Stimulated activated naive B cell treated with anti-CD40 and anti-IgM and Interleukin-4, amounts not matched to agents 10 μg/mL and 1 μg/mL and 100 μg/mL, for 72 hours (primary cell): ENCODE measurements around the gene CTNNBL1.
A peak's percentile ranks its signal among the peaks of the same experiment; 100 is the strongest.

Experiments used
- ATAC-seq, 2 donors: fragments of 150-1000 bp; cut with Tn5 transposase; replicated peaks; 2 replicates each; pipeline ENCODE4 v1.10.0; 2021; ENCODE audit warnings: moderate library complexity in 1 of 2
- DNase-seq: peaks from one replicate; pipeline ENCODE4 v3.0.0; 2021
- H3K27ac Mint-ChIP-seq: one replicate; pipeline ENCODE4 v1.8.0; 2022; ENCODE audit warnings: mild to moderate bottlenecking, mixed read lengths
- H3K27me3 Mint-ChIP-seq, 2 donors: one replicate each; pipeline ENCODE4 v1.8.0; 2022; ENCODE audit warnings: mixed read lengths in 2 of 2
- H3K36me3 Mint-ChIP-seq, 2 donors: one replicate each; pipeline ENCODE4 v1.8.0; 2022; ENCODE audit warnings: mixed read lengths in 2 of 2, mild to moderate bottlenecking in 1 of 2
- H3K4me1 Mint-ChIP-seq, 2 donors: one replicate each; pipeline ENCODE4 v1.8.0; 2022; ENCODE audit warnings: mixed read lengths in 2 of 2, mild to moderate bottlenecking in 1 of 2
- H3K4me3 Mint-ChIP-seq, 2 donors: one replicate each; pipeline ENCODE4 v1.8.0; 2022; ENCODE audit warnings: mild to moderate bottlenecking in 2 of 2, mixed read lengths in 2 of 2, moderate library complexity in 1 of 2
- H3K9me3 Mint-ChIP-seq, 2 donors: one replicate each; pipeline ENCODE4 v1.8.0; 2022; ENCODE audit warnings: mixed read lengths in 2 of 2, mild to moderate bottlenecking in 1 of 2

Gene CTNNBL1

GRCh38 chr20:37803438-37804307, 109.8 kb downstream of the CTNNBL1 start:
- DNase-seq (peak; percentile 43), ATAC-seq (peak; percentile 74 to 75)
- Mint-ChIP-seq H3K36me3 (peaks cover 44 to 59% of the 10 kb centered on the region in 2 donors), H3K4me3 (peak overlapping the region; percentile 70 to 71), H3K4me1 (peaks cover 63 to 72% of the 10 kb centered on the region in 2 donors), H3K27ac (peak overlapping the region; percentile 99), H3K9me3 (peaks cover 0 to 3% of the 10 kb centered on the region in 2 donors), H3K27me3 (no peaks in the 10 kb centered on the region)

DNA sequence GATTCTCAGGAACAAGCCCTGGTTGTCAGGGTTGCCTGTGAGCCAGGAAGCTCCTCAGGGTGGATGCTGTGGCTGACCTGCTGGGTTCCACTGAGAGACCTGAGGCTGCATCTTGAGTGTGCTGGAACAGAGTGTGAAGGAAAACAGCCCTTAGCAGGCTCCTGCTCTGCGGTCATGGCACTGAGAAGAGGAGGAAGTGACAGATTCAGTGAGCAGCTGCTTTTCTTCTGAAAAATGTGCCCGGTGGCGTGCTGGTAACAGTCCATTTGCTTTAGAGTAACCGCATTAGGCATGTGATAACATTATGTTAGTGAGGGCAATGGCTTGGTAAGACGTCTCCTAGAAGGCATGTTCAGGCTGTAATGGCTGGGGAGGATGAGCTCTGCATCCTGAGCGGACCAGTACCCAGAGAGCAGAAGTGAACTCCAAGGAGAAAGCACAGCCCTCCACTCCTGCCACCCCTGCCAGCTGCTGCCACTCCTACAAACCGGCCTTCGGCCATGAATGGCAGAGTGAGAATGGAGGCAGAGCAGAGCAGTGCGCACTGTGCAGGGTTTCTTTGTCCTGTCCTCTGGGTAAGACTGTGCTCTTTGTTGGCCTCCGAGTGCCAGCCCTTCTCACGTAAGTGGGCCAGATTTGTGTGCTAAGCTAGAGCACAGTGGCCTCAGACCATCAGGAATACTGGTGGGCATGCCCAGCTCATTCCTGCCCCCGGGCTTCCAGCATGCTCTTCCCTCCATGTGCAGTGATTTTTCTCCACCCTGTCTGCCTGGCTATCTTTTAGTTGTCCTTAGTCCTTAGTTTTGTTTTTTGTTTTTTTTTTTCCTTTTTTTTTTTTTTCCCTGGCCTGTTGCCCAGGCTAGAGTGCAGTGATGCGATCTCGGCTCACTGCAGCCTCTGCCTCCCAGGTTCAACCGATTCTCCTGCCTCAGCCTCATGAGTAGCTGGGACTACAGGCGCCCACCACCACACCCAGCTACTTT, 111.0 kb downstream of the CTNNBL1 start:
- Mint-ChIP-seq H3K9me3 (peaks cover 0 to 4% of the 10 kb centered on the region in 2 donors), H3K36me3 (peaks cover 52 to 68% of the 10 kb centered on the region in 2 donors), H3K27me3 (no peaks in the 10 kb centered on the region), H3K4me1 (peaks cover 69 to 80% of the 10 kb centered on the region in 2 donors), H3K4me3 (peak overlapping the region; percentile 70 to 71), H3K27ac (peak overlapping the region; percentile 99)
- DNase-seq, result peak; percentile 80
- ATAC-seq, result peak; percentile 87 to 91

DNA sequence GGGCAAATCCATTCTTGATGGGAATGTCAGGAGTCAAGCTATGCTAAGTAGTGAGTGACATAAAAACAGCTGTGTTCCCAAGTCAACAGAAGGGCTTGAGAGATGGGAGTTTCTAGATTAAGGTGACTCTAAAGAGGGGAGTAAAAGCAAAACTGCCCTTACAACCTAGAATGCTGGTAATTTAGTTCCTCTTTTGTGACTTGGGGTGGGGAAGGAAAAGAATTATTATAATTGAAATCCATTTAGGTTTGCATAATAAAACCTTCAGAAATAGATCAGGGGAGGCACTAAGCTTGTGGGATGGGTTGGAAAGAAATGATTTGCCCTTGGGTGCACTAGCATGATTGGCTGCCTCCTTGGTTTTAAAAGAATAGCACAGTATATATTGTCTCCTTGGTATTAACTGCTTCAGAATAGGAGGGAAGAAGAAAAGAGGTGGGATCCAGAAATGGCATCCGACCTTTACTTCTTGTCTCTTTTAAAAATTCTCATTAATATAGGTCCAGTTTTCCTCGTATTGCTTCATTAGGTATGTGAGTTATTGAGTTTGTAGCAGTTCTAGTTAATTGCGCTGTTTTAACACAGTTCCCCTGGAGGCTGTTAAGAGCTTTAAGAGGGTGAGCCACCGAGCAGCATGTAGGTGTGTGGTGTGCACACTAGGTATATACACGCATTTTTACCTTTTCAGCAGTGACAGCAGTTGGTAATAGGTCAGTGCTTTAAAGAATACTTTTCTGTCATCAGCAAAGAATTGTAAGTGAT, 113.8 kb downstream of the CTNNBL1 start:
- Mint-ChIP-seq H3K27ac (peak overlapping the region; percentile 99), H3K27me3 (no peaks in the 10 kb centered on the region), H3K36me3 (peaks cover 65 to 78% of the 10 kb centered on the region in 2 donors), H3K4me3 (no peak overlapping the region), H3K4me1 (peaks cover 61 to 79% of the 10 kb centered on the region in 2 donors), H3K9me3 (peaks cover 0 to 4% of the 10 kb centered on the region in 2 donors)
- DNase-seq (no peak), ATAC-seq (no peak)

- Mint-ChIP-seq H3K27me3 (no peaks in the 10 kb centered on the region), H3K4me3 (no peak overlapping the region), H3K9me3 (peaks cover 0 to 1% of the 10 kb centered on the region in 2 donors), H3K36me3 (peaks cover 59 to 74% of the 10 kb centered on the region in 2 donors), H3K4me1 (peaks cover 57 to 79% of the 10 kb centered on the region in 2 donors), H3K27ac (peak overlapping the region; percentile 10)
- DNase-seq (no peak), ATAC-seq (no peak)
Measured at GRCh38 chr20:37808233-37809070, 114.6 kb downstream of the CTNNBL1 start.

- DNase-seq (no peak), ATAC-seq (no peak)
- H3K27me3 Mint-ChIP-seq, result no peaks in the 10 kb centered on the region
- H3K27ac Mint-ChIP-seq, result no peak overlapping the region
- H3K4me3 Mint-ChIP-seq, result no peak overlapping the region
- peaks cover 50 to 79% of the 10 kb centered on the region in 2 donors for H3K4me1 Mint-ChIP-seq
- peaks cover 0 to 1% of the 10 kb centered on the region in 2 donors for H3K9me3 Mint-ChIP-seq
- H3K36me3 Mint-ChIP-seq, result peaks cover 58 to 69% of the 10 kb centered on the region in 2 donors
Measured at GRCh38 chr20:37810027-37810426, 116.2 kb downstream of the CTNNBL1 start.

DNA sequence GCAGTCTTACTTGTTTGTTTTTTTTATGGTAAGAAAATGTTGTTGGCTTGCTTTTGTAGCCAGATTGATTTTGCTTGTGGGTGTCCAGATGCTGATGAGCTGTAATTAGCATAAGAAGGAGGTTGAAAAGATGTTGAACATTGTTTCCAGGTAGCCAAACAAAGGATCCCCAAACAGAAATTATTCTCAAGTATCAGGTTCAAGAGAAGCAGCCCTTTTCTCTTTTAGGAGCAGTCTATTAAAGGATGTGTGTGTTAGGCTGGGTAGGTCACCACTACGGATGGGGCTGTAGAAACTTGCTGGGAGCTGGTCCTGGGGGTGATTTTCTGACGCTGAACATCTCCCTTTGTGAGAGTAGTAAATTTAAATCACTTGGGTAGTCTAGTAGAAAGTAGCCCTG, 122.2 kb downstream of the CTNNBL1 start:
- H3K4me1 Mint-ChIP-seq, result peaks cover 24 to 55% of the 10 kb centered on the region in 2 donors
- no peaks in the 10 kb centered on the region for H3K27me3 Mint-ChIP-seq
- no peaks in the 10 kb centered on the region for H3K9me3 Mint-ChIP-seq
- H3K4me3 Mint-ChIP-seq, result no peak overlapping the region
- H3K27ac Mint-ChIP-seq, result no peak overlapping the region
- DNase-seq (no peak), ATAC-seq (no peak)
- H3K36me3 Mint-ChIP-seq, result peaks cover 32 to 49% of the 10 kb centered on the region in 2 donors

GRCh38 chr20:37816726-37817125, 122.9 kb downstream of the CTNNBL1 start:
- Mint-ChIP-seq H3K9me3 (no peaks in the 10 kb centered on the region), H3K27me3 (no peaks in the 10 kb centered on the region), H3K4me1 (peaks cover 24 to 57% of the 10 kb centered on the region in 2 donors), H3K4me3 (no peak overlapping the region), H3K27ac (no peak overlapping the region), H3K36me3 (peaks cover 29 to 50% of the 10 kb centered on the region in 2 donors)
- ATAC-seq (no peak), DNase-seq (no peak)

- Mint-ChIP-seq H3K4me1 (peaks cover 11 to 29% of the 10 kb centered on the region in 2 donors), H3K27me3 (no peaks in the 10 kb centered on the region), H3K4me3 (no peak overlapping the region), H3K27ac (no peak overlapping the region), H3K36me3 (peaks cover 20 to 37% of the 10 kb centered on the region in 2 donors), H3K9me3 (no peaks in the 10 kb centered on the region)
- DNase-seq (no peak), ATAC-seq (no peak)
Measured at GRCh38 chr20:37821696-37822095, 127.9 kb downstream of the CTNNBL1 start.

DNA sequence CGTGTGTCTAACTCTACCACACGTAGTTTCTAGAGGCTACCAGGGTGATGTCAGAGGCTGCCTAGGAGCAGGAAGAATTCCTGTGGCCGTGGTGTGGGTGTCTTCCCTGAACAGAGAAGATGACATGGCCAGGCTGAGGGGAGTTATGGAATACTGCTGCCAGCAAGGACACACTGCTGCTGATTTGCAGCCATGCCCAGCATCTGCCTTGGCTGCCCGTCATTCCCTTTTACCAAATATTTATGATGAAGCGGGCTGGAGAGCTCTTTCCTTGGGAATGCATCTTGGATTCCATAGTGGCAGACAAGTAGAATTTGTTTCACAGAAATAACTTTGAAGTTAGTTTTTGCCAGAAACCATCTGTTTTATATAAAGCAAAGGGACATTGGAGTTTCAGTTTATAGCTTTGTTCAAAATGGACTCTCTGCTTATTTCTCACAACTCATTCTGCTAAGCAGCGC, 128.3 kb downstream of the CTNNBL1 start:
- Mint-ChIP-seq H3K9me3 (no peaks in the 10 kb centered on the region), H3K27me3 (no peaks in the 10 kb centered on the region), H3K36me3 (peaks cover 20 to 40% of the 10 kb centered on the region in 2 donors), H3K27ac (no peak overlapping the region), H3K4me3 (no peak overlapping the region), H3K4me1 (peaks cover 11 to 29% of the 10 kb centered on the region in 2 donors)
- no peak for DNase-seq
- ATAC-seq, result no peak

DNA sequence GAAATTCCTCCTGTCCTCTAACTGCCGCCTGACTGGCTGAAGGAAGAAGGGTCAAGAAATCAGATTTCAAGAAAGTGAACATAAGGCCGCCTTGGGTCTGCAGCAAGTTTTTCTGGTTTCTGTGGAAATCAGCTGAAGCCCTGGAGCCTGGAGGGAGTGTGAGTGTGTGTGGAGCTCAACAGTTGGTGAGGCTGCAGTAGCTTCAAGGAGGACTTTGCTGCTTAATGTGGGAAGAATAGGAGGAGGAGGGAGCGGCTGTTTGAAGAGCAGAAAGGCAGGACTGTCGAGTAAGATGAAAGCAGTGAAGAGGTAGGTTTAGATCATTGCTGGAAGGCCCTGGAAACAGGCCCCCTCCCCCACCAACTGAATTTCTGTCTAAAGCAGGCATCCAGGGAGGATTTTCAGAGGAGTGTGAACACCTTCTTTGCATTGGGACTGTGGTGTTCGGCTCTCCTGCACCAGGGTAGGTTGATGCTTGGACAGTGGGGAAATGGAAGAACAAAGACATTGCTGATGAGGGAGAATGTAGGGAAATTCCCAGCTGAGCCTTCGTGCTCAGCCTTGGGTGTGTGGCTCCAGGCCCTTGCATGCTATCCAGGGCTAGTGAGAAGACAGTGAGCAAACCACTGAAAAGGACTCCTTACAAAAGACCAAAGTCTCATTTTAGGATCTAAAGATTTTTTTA, 129.6 kb downstream of the CTNNBL1 start:
- Mint-ChIP-seq H3K9me3 (no peaks in the 10 kb centered on the region), H3K36me3 (peaks cover 20 to 45% of the 10 kb centered on the region in 2 donors), H3K4me1 (peaks cover 15 to 33% of the 10 kb centered on the region in 2 donors), H3K27ac (peak overlapping the region; percentile 80), H3K4me3 (peak overlapping the region in 1 of 2 donors; percentile 11), H3K27me3 (no peaks in the 10 kb centered on the region)
- ATAC-seq (peak in 1 of 2 donors; percentile 64), DNase-seq (no peak)

- H3K9me3 Mint-ChIP-seq, result no peaks in the 10 kb centered on the region
- no peak overlapping the region for H3K27ac Mint-ChIP-seq
- H3K36me3 Mint-ChIP-seq, result peaks cover 19 to 48% of the 10 kb centered on the region in 2 donors
- DNase-seq (no peak), ATAC-seq (no peak)
- H3K4me1 Mint-ChIP-seq, result peaks cover 22 to 39% of the 10 kb centered on the region in 2 donors
- H3K27me3 Mint-ChIP-seq, result no peaks in the 10 kb centered on the region
- no peak overlapping the region for H3K4me3 Mint-ChIP-seq
Measured at GRCh38 chr20:37827605-37828004, 133.8 kb downstream of the CTNNBL1 start.

- Mint-ChIP-seq H3K27me3 (no peaks in the 10 kb centered on the region), H3K9me3 (no peaks in the 10 kb centered on the region), H3K36me3 (peaks cover 17 to 43% of the 10 kb centered on the region in 2 donors), H3K4me1 (peaks cover 15 to 36% of the 10 kb centered on the region in 2 donors), H3K4me3 (no peak overlapping the region), H3K27ac (peak overlapping the region; percentile 37)
- peak in 1 of 2 donors; percentile 42 for ATAC-seq
- DNase-seq, result no peak
Measured at GRCh38 chr20:37828684-37829083, 134.9 kb downstream of the CTNNBL1 start.
